ENCODE results near the gene OXSR1. TPM values are rescaled to one million over a fixed set of nuclear protein-coding genes. Genes with fewer than 3 reads are reported as not detected.

Gene OXSR1
- total and polyA plus RNA-seq, 2 of the 13 experiments (the other 11 are each of a cell fraction or from before 2014, with no cell fraction given): 27.4 to 32.6 TPM

DNA sequence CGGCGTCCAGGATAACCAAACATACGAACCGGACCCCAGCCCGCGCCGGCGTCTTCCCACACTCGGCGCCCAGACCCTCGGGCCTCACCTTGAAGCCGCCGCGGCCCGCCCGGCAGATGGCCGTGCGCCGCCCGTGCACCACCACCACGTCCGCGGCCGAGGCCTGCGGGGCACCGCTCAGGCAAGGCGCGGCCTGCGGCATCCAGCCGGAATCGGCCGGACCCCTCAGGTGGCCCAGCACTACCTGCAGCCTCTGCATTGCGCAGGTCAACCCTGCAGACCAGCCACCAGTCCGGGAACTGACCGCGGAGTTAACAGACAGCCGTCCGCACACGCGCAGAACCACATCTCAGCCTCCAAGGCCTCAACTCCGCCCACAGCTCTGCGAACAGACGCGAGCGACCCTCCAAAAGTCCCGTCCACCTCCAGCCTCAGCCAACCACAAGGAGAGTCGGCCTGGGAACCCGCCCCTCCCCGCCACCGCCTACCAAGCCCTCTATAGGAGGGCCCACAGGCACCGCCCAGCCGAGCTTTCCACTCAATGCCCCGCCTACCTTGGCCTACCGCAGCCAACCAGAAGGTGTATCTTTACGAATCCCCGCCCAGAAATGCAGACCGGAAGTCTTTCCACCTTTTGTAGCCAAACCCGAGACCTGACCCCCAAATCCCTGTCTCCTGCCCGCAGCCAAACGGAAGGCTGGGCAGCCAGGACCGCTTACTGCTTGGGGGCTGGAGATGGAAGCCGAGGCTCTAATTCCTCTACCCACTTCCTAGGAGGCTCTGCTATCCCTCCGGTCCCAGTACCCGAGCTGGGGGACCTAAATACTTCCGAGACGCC is 28.3 kb upstream of the OXSR1 start, which contains the start of gene ACAA1 (continued):
- no peak for TF ChIP-seq GTF3A (CRISPR knock-in tag; conservative IDR thresholded peaks at IDR 0.05)
- TF ChIP-seq, protein P1, sequence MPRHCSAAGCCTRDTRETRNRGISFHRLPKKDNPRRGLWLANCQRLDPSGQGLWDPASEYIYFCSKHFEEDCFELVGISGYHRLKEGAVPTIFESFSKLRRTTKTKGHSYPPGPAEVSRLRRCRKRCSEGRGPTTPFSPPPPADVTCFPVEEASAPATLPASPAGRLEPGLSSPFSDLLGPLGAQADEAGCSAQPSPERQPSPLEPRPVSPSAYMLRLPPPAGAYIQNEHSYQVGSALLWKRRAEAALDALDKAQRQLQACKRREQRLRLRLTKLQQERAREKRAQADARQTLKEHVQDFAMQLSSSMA (CRISPR knock-in tag; IDR thresholded peaks at IDR 0.05): no peak
- TF ChIP-seq EED (CRISPR knock-in tag; IDR thresholded peaks at IDR 0.05): no peak
- TF ChIP-seq, protein P2, sequence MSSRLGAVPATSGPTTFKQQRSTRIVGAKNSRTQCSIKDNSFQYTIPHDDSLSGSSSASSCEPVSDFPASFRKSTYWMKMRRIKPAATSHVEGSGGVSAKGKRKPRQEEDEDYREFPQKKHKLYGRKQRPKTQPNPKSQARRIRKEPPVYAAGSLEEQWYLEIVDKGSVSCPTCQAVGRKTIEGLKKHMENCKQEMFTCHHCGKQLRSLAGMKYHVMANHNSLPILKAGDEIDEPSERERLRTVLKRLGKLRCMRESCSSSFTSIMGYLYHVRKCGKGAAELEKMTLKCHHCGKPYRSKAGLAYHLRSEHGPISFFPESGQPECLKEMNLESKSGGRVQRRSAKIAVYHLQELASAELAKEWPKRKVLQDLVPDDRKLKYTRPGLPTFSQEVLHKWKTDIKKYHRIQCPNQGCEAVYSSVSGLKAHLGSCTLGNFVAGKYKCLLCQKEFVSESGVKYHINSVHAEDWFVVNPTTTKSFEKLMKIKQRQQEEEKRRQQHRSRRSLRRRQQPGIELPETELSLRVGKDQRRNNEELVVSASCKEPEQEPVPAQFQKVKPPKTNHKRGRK (CRISPR knock-in tag; IDR thresholded peaks at IDR 0.05): no peak
- TF ChIP-seq, protein P3, sequence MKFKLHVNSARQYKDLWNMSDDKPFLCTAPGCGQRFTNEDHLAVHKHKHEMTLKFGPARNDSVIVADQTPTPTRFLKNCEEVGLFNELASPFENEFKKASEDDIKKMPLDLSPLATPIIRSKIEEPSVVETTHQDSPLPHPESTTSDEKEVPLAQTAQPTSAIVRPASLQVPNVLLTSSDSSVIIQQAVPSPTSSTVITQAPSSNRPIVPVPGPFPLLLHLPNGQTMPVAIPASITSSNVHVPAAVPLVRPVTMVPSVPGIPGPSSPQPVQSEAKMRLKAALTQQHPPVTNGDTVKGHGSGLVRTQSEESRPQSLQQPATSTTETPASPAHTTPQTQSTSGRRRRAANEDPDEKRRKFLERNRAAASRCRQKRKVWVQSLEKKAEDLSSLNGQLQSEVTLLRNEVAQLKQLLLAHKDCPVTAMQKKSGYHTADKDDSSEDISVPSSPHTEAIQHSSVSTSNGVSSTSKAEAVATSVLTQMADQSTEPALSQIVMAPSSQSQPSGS (CRISPR knock-in tag; IDR thresholded peaks at IDR 0.05): peak; percentile 5; the same call in 1 of the 2 replicates
- TF ChIP-seq NCOA2 (CRISPR knock-in tag; IDR thresholded peaks at IDR 0.05): no peak
- TF ChIP-seq ZFP36 (IDR thresholded peaks at IDR 0.05; ENCODE audit: borderline replicate concordance, low read depth, low read length, partially characterized antibody): no peak
- TF ChIP-seq, protein P4, sequence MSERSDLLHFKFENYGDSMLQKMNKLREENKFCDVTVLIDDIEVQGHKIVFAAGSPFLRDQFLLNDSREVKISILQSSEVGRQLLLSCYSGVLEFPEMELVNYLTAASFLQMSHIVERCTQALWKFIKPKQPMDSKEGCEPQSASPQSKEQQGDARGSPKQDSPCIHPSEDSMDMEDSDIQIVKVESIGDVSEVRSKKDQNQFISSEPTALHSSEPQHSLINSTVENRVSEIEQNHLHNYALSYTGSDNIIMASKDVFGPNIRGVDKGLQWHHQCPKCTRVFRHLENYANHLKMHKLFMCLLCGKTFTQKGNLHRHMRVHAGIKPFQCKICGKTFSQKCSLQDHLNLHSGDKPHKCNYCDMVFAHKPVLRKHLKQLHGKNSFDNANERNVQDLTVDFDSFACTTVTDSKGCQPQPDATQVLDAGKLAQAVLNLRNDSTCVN (CRISPR knock-in tag; IDR thresholded peaks at IDR 0.05; ENCODE audit: borderline replicate concordance): 0 out of 2 replicates have a peak, but pooled peaks have one; percentile 8
- 0 out of 2 replicates have a peak, but pooled peaks have one; percentile 18 for TF ChIP-seq ZNF350 (CRISPR knock-in tag; IDR thresholded peaks at IDR 0.05; ENCODE audit: borderline replicate concordance, low read depth)
- no peak for TF ChIP-seq ADNP (CRISPR knock-in tag; IDR thresholded peaks at IDR 0.05)
- no peak for TF ChIP-seq ZMYM2 (CRISPR knock-in tag; IDR thresholded peaks at IDR 0.05)
- no peak for TF ChIP-seq HOXD1 (CRISPR knock-in tag; IDR thresholded peaks at IDR 0.05)
- TF ChIP-seq, protein P5, sequence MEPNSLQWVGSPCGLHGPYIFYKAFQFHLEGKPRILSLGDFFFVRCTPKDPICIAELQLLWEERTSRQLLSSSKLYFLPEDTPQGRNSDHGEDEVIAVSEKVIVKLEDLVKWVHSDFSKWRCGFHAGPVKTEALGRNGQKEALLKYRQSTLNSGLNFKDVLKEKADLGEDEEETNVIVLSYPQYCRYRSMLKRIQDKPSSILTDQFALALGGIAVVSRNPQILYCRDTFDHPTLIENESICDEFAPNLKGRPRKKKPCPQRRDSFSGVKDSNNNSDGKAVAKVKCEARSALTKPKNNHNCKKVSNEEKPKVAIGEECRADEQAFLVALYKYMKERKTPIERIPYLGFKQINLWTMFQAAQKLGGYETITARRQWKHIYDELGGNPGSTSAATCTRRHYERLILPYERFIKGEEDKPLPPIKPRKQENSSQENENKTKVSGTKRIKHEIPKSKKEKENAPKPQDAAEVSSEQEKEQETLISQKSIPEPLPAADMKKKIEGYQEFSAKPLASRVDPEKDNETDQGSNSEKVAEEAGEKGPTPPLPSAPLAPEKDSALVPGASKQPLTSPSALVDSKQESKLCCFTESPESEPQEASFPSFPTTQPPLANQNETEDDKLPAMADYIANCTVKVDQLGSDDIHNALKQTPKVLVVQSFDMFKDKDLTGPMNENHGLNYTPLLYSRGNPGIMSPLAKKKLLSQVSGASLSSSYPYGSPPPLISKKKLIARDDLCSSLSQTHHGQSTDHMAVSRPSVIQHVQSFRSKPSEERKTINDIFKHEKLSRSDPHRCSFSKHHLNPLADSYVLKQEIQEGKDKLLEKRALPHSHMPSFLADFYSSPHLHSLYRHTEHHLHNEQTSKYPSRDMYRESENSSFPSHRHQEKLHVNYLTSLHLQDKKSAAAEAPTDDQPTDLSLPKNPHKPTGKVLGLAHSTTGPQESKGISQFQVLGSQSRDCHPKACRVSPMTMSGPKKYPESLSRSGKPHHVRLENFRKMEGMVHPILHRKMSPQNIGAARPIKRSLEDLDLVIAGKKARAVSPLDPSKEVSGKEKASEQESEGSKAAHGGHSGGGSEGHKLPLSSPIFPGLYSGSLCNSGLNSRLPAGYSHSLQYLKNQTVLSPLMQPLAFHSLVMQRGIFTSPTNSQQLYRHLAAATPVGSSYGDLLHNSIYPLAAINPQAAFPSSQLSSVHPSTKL (CRISPR knock-in tag; IDR thresholded peaks at IDR 0.05): no peak; the same call in 1 of the 2 replicates
- no peak for TF ChIP-seq NFE2L2 (IDR thresholded peaks at IDR 0.05; ENCODE audit: low read length)
- no peak for TF ChIP-seq REL (CRISPR knock-in tag; conservative IDR thresholded peaks at IDR 0.05)
- TF ChIP-seq, protein P6, sequence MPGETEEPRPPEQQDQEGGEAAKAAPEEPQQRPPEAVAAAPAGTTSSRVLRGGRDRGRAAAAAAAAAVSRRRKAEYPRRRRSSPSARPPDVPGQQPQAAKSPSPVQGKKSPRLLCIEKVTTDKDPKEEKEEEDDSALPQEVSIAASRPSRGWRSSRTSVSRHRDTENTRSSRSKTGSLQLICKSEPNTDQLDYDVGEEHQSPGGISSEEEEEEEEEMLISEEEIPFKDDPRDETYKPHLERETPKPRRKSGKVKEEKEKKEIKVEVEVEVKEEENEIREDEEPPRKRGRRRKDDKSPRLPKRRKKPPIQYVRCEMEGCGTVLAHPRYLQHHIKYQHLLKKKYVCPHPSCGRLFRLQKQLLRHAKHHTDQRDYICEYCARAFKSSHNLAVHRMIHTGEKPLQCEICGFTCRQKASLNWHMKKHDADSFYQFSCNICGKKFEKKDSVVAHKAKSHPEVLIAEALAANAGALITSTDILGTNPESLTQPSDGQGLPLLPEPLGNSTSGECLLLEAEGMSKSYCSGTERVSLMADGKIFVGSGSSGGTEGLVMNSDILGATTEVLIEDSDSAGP (CRISPR knock-in tag; IDR thresholded peaks at IDR 0.05; ENCODE audit: borderline replicate concordance): peak; percentile 29; the same call in 1 of the 2 replicates
